GM23338 (cell line): ENCODE results near the gene ANTXR1. TPM values are rescaled to one million over a fixed set of nuclear protein-coding genes. Genes with fewer than 3 reads are reported as not detected.

ENCODE experiments used
- ATAC-seq: fragments of 200-7000 bp; cut with Tn5 transposase; 3 replicates; pipeline ENCODE4 v1.9.1; 2020
- DNase-seq: peaks from one replicate; pipeline ENCODE4 v3.0.0-alpha.2; 2015; ENCODE audit warnings: low spot score
- H2AFZ ChIP-seq: fragments of 200-600 bp; sonication (generic); 2 replicates; pipeline ENCODE4 v1.8.0; 2016; ENCODE audit warnings: antibody characterized with exemption, mild to moderate bottlenecking, moderate library complexity
- H3F3A ChIP-seq: fragments of 200-600 bp; sonication (generic); replicated peaks from 2 replicates; pipeline ENCODE4 v1.8.0; 2017; ENCODE audit warnings: antibody characterized with exemption, mixed run types, low read depth
- H3K27ac ChIP-seq: fragments of 200-600 bp; sonication (generic); 2 replicates; pipeline ENCODE4 v1.6.1; 2016; ENCODE audit warnings: low read depth
- H3K27me3 ChIP-seq: fragments of 200-600 bp; sonication (generic); 2 replicates; pipeline ENCODE4 v1.8.0; 2016; ENCODE audit warnings: mild to moderate bottlenecking, mixed run types, moderate library complexity; ENCODE audit not compliant: insufficient read depth
- H3K36me3 ChIP-seq: fragments of 200-600 bp; sonication (generic); 2 replicates; pipeline ENCODE4 v1.8.0; 2016; ENCODE audit warnings: mild to moderate bottlenecking; ENCODE audit not compliant: insufficient read depth
- H3K4me1 ChIP-seq: fragments of 200-600 bp; sonication (generic); 2 replicates; pipeline ENCODE4 v1.8.0; 2016; ENCODE audit warnings: mild to moderate bottlenecking, moderate library complexity; ENCODE audit not compliant: insufficient read depth
- H3K4me2 ChIP-seq: fragments of 200-600 bp; sonication (generic); 2 replicates; pipeline ENCODE4 v1.7.1; 2017; ENCODE audit warnings: mixed run types
- H3K4me3 ChIP-seq: fragments of 200-600 bp; sonication (generic); 2 replicates; pipeline ENCODE4 v1.6.1; 2016; ENCODE audit warnings: mixed run types
- H3K79me2 ChIP-seq: fragments of 200-600 bp; sonication (generic); replicated peaks from 2 replicates; pipeline ENCODE4 v1.8.0; 2017; ENCODE audit warnings: mild to moderate bottlenecking; ENCODE audit not compliant: insufficient read depth
- H3K9me2 ChIP-seq: fragments of 200-600 bp; sonication (generic); 2 replicates; pipeline ENCODE4 v1.8.0; 2017; ENCODE audit not compliant: insufficient read depth
- H4K20me1 ChIP-seq: fragments of 200-600 bp; sonication (generic); replicated peaks from 2 replicates; pipeline ENCODE4 v1.8.0; 2017; ENCODE audit warnings: mild to moderate bottlenecking; ENCODE audit not compliant: insufficient read depth
- H3K27ac Mint-ChIP-seq: 2 replicates; pipeline ENCODE4 v1.8.0; 2020; ENCODE audit warnings: inconsistent platforms, mild to moderate bottlenecking, moderate library complexity, mixed read lengths
- H3K27me3 Mint-ChIP-seq: 3 replicates; pipeline ENCODE4 v1.8.0; 2022; ENCODE audit warnings: low read depth, mild to moderate bottlenecking, moderate library complexity, mixed read lengths, inconsistent platforms; ENCODE audit not compliant: insufficient read depth, poor library complexity
- H3K36me3 Mint-ChIP-seq: 3 replicates; pipeline ENCODE4 v1.8.0; 2021; ENCODE audit warnings: low read depth, mild to moderate bottlenecking, inconsistent platforms, moderate library complexity, mixed read lengths
- H3K4me1 Mint-ChIP-seq: 3 replicates; pipeline ENCODE4 v1.8.0; 2020; ENCODE audit warnings: mild to moderate bottlenecking, inconsistent platforms, mixed read lengths
- H3K4me3 Mint-ChIP-seq: 3 replicates; pipeline ENCODE4 v1.8.0; 2021; ENCODE audit warnings: moderate library complexity, mild to moderate bottlenecking, inconsistent platforms, mixed read lengths
- H3K9me3 Mint-ChIP-seq: 3 replicates; pipeline ENCODE4 v1.8.0; 2020; ENCODE audit warnings: moderate library complexity, mild to moderate bottlenecking, inconsistent platforms, mixed read lengths
- EZH2phosphoT487 ChIP-seq: fragments of 200-600 bp; sonication (generic); IDR thresholded peaks from one replicate; pipeline ENCODE4 v1.8.1; 2018; ENCODE audit warnings: antibody characterized with exemption; ENCODE audit not compliant: unreplicated experiment
- POLR2AphosphoS5 ChIP-seq: IDR thresholded peaks from 2 replicates; pipeline ENCODE4 v1.6.1; 2016; ENCODE audit warnings: antibody characterized with exemption, low read depth
- ZNF462 ChIP-seq: fragments of 250-450 bp; sonication (Bioruptor Pico); IDR thresholded peaks from 2 replicates; pipeline ENCODE4 v1.5.0; 2020; ENCODE audit warnings: mild to moderate bottlenecking, moderate library complexity
- polyA plus RNA-seq: library from polyadenylated mRNA; unstranded; fragments of >200 nt; fragmentation: Nextera tagmentation; extraction: Ambion mirVana; gene quantifications from 2 replicates; pipeline ENCODE4 v1.2.1, GENCODE V29; 2016
- total RNA-seq: library from RNA; depleted of rRNA; stranded (reverse); fragments of >200 nt; shearing (Covaris generic); gene quantifications from 2 replicates; pipeline ENCODE4 v1.2.3, GENCODE V29; 2014
- TF ChIP-seq, protein P1 (sequence below): IDR thresholded peaks from one replicate; pipeline ENCODE4 v1.6.1; 2018; ENCODE audit warnings: antibody characterized with exemption; ENCODE audit not compliant: unreplicated experiment
- TF ChIP-seq, protein P2 (sequence below): IDR thresholded peaks from 2 replicates; pipeline ENCODE4 v1.6.1; 2016; ENCODE audit warnings: antibody characterized with exemption

ANTXR1 gene
- total and polyA plus RNA-seq, 2 experiments from 2014 or later, result 16.1 to 23.1 TPM

DNA sequence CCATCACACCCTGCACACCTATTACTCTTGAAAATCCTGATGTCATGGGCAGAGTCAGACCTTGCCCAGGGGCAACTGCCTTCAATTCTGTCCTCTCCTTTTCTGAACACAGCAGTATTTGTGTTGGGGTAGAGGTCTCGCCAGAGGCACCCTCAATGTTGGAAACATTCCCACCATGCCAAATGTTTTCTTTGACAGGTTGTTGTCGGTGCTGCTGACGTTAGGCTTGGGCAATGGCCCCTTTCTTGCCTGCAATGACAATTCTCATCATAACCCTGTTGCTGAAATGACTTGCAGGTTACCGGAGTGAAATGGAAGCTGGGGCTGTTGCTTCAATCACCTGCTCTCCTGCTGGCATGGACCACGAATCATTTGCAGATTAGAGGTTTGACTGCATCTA lies 20.6 kb upstream of the ANTXR1 start (continued):
- TF ChIP-seq ZNF462 (CRISPR knock-in tag) (no peak), POLR2AphosphoS5 (no peak)

DNA sequence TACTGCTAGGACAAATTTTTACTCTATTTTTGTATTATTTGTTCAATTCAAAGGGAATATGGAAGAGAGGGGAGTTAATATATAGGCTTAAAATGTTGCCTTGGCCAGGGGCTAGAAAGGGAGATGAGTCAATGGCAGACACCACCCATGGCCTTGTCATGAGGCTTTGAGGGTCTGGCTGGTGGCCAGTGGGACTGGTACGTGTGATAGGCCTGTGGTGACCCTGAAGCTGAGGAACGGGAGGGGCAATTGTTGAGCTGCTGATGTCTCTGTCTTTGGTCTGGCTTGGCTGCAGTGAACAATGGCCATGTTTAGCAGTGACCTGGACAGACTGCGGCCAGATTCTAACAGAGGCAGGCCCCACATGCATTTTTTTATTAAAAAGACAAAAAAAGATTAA lies 20.0 kb upstream of the ANTXR1 start:
- DNase-seq (no peak), ATAC-seq (no peak)
- H3K36me3 Mint-ChIP-seq, result no peaks in the 10 kb centered on the region
- H3K36me3 ChIP-seq, result no peaks in the 10 kb centered on the region
- H3K9me3 Mint-ChIP-seq, result no peaks in the 10 kb centered on the region
- no peak overlapping the region for H3K4me2 ChIP-seq
- no peak overlapping the region for H2AFZ ChIP-seq
- H3K27ac ChIP-seq, result no peak overlapping the region
- H3K9me2 ChIP-seq, result no peaks in the 10 kb centered on the region
- no peaks in the 10 kb centered on the region for H3K27me3 Mint-ChIP-seq
- no peak overlapping the region for H3K4me3 ChIP-seq
- TF ChIP-seq, protein P1, sequence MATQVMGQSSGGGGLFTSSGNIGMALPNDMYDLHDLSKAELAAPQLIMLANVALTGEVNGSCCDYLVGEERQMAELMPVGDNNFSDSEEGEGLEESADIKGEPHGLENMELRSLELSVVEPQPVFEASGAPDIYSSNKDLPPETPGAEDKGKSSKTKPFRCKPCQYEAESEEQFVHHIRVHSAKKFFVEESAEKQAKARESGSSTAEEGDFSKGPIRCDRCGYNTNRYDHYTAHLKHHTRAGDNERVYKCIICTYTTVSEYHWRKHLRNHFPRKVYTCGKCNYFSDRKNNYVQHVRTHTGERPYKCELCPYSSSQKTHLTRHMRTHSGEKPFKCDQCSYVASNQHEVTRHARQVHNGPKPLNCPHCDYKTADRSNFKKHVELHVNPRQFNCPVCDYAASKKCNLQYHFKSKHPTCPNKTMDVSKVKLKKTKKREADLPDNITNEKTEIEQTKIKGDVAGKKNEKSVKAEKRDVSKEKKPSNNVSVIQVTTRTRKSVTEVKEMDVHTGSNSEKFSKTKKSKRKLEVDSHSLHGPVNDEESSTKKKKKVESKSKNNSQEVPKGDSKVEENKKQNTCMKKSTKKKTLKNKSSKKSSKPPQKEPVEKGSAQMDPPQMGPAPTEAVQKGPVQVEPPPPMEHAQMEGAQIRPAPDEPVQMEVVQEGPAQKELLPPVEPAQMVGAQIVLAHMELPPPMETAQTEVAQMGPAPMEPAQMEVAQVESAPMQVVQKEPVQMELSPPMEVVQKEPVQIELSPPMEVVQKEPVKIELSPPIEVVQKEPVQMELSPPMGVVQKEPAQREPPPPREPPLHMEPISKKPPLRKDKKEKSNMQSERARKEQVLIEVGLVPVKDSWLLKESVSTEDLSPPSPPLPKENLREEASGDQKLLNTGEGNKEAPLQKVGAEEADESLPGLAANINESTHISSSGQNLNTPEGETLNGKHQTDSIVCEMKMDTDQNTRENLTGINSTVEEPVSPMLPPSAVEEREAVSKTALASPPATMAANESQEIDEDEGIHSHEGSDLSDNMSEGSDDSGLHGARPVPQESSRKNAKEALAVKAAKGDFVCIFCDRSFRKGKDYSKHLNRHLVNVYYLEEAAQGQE, result no peak
- TF ChIP-seq EZH2phosphoT487, result no peak
- TF ChIP-seq, protein P2, sequence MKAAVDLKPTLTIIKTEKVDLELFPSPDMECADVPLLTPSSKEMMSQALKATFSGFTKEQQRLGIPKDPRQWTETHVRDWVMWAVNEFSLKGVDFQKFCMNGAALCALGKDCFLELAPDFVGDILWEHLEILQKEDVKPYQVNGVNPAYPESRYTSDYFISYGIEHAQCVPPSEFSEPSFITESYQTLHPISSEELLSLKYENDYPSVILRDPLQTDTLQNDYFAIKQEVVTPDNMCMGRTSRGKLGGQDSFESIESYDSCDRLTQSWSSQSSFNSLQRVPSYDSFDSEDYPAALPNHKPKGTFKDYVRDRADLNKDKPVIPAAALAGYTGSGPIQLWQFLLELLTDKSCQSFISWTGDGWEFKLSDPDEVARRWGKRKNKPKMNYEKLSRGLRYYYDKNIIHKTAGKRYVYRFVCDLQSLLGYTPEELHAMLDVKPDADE, result no peak
- H4K20me1 ChIP-seq, result no peaks in the 10 kb centered on the region
- H3K27ac Mint-ChIP-seq, result no peak overlapping the region
- no peaks in the 10 kb centered on the region; the same call in 2 of the 3 replicates for H3K4me1 Mint-ChIP-seq
- no peaks in the 10 kb centered on the region for H3K27me3 ChIP-seq
- no peaks in the 10 kb centered on the region for H3K79me2 ChIP-seq
- no peaks in the 10 kb centered on the region for H3K4me1 ChIP-seq
- no peak overlapping the region for H3K4me3 Mint-ChIP-seq
- no peaks in the 10 kb centered on the region for H3F3A ChIP-seq
